Activated naive CD8-positive, alpha-beta T cell treated with anti-CD3 and anti-CD28 coated beads, Interleukin-2, amount 10 ng/mL, durations not matched to agents 7 days and 5 days (primary cell): ENCODE measurements around the gene SYT11. TPM values are rescaled to one million over a fixed set of nuclear protein-coding genes. Genes with fewer than 3 reads are reported as not detected.

ENCODE experiments used
- ATAC-seq: fragments of 150-1000 bp; cut with Tn5 transposase; one replicate; pipeline ENCODE4 v1.10.0; 2021; ENCODE audit warnings: low read depth, moderate library complexity
- POLR2A ChIA-PET: fragments of 350-600 bp; sonication (Branson Sonifier 250); formaldehyde crosslinking; loops from one replicate; lab custom pipeline; 2021; ENCODE audit warnings: antibody characterized with exemption; lab: Charles Lee
- DNase-seq: peaks from one replicate; pipeline ENCODE4 v3.0.0; 2021
- H3K27ac Mint-ChIP-seq: one replicate; pipeline ENCODE4 v1.8.0; 2022; ENCODE audit warnings: mild to moderate bottlenecking, mixed read lengths
- H3K27me3 Mint-ChIP-seq: one replicate; pipeline ENCODE4 v1.8.0; 2022; ENCODE audit warnings: mild to moderate bottlenecking, moderate library complexity, mixed read lengths
- H3K36me3 Mint-ChIP-seq: one replicate; pipeline ENCODE4 v1.8.0; 2021; ENCODE audit warnings: mild to moderate bottlenecking, mixed read lengths
- H3K4me1 Mint-ChIP-seq: one replicate; pipeline ENCODE4 v1.8.0; 2021; ENCODE audit warnings: mixed read lengths
- H3K4me3 Mint-ChIP-seq: one replicate; pipeline ENCODE4 v1.8.0; 2022; ENCODE audit warnings: mild to moderate bottlenecking, moderate library complexity, mixed read lengths
- H3K9me3 Mint-ChIP-seq: one replicate; pipeline ENCODE4 v1.8.0; 2021; ENCODE audit warnings: mixed read lengths
- total RNA-seq, 2 experiments: library from RNA; stranded (reverse); gene quantifications; one replicate each; pipeline ENCODE4 v1.2.3, GENCODE V29; 2021

Gene SYT11
- total RNA-seq, 2 experiments from 2014 or later = 13.6 to 15.1 TPM

DNA sequence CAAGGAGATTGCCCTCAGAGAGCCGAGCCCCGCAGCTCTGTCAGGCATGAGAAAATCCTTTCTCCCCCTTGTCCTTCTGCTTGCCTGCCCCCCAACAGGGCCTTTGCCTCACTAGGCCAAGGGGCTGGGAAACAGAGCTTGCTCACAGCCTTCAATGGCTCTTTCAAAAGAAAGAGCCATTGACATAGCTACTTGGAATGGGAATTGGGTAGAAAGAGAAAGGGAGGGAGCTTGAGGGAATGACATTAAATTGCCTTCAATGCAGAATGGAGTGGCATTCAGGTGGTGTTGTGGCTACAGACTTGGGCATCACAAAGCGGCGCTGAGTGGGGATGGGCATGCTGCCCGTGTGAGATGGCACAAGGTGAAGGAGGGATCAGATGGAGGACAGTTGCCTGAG lies 13.2 kb downstream of the SYT11 start:
- DNase-seq = no peak
- ATAC-seq = no peak
- POLR2A ChIA-PET = no interaction called here
- Mint-ChIP-seq H3K36me3 (peaks cover 7% of the 10 kb centered on the region), H3K4me3 (no peak overlapping the region), H3K27ac (no peak overlapping the region), H3K4me1 (peaks cover 5% of the 10 kb centered on the region), H3K27me3 (no peaks in the 10 kb centered on the region), H3K9me3 (no peaks in the 10 kb centered on the region)

DNA sequence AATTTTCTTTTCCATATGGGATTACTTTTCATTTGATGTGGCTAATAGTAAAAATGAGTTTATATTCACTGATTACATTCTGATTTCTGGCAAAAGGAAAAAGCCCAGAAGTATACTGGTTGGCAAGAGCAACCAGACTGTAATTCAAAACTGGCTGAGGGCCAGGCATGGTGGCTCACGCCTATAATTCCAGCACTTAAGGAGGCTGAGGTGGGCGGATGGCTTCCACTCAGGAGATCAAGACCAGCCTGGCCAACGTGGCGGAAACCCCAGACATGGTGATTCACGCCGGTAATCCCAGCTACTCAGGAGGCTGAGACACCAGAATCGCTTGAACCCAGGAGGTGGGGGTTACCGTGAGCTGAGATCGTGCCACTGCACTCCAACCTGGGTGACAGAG lies 14.5 kb downstream of the SYT11 start:
- no peaks in the 10 kb centered on the region for H3K27me3 Mint-ChIP-seq
- H3K9me3 Mint-ChIP-seq = no peaks in the 10 kb centered on the region
- POLR2A ChIA-PET = no interaction called here
- peaks cover 7% of the 10 kb centered on the region for H3K36me3 Mint-ChIP-seq
- peaks cover 2% of the 10 kb centered on the region for H3K4me1 Mint-ChIP-seq
- no peak overlapping the region for H3K4me3 Mint-ChIP-seq
- no peak overlapping the region for H3K27ac Mint-ChIP-seq
- no peak for DNase-seq
- no peak for ATAC-seq

DNA sequence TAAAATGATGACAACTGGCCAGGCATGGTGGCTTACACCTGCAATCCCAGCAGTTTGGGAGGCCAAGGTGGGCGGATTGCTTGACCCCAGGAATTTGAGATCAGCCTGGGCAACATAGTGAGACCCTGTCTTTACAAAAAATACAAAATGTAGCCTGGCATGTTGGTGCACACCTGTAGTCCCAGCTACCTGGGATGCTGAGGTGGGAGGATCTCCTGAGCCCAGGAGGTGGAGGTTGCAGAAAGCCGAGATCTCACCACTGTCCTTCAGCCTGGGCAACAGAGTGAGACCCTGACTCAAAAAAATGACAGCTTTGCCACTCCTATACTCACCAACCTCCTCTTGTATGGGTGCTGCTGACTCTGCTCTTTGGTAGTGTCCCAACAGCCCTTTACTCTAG lies 18.6 kb downstream of the SYT11 start:
- Mint-ChIP-seq H3K27ac (no peak overlapping the region), H3K27me3 (no peaks in the 10 kb centered on the region), H3K4me1 (no peaks in the 10 kb centered on the region), H3K4me3 (no peak overlapping the region), H3K36me3 (no peaks in the 10 kb centered on the region), H3K9me3 (no peaks in the 10 kb centered on the region)
- no peak for ATAC-seq
- DNase-seq = no peak
- POLR2A ChIA-PET = no interaction called here

DNA sequence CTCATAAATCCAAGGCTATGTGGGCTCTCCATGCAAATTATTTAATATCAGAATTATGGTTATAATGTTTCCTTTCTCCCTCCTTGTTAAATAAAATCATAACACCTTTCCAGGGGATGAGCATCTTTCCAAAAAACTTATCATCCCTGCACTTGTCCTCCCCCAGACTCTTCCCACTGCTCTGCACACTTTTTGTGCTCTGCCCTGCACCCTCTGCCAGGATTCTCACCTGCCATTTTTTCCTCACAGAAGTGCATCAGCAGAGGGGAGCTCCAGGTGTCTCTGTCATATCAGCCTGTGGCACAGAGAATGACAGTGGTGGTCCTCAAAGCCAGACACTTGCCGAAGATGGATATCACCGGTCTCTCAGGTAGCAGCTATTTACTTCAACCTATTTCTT lies 20.9 kb downstream of the SYT11 start:
- H3K4me3 Mint-ChIP-seq = no peak overlapping the region
- DNase-seq (no peak), ATAC-seq (no peak)
- H3K27me3 Mint-ChIP-seq = no peaks in the 10 kb centered on the region
- H3K9me3 Mint-ChIP-seq = no peaks in the 10 kb centered on the region
- H3K4me1 Mint-ChIP-seq = no peaks in the 10 kb centered on the region
- H3K27ac Mint-ChIP-seq = no peak overlapping the region
- POLR2A ChIA-PET = no interaction called here
- no peaks in the 10 kb centered on the region for H3K36me3 Mint-ChIP-seq

DNA sequence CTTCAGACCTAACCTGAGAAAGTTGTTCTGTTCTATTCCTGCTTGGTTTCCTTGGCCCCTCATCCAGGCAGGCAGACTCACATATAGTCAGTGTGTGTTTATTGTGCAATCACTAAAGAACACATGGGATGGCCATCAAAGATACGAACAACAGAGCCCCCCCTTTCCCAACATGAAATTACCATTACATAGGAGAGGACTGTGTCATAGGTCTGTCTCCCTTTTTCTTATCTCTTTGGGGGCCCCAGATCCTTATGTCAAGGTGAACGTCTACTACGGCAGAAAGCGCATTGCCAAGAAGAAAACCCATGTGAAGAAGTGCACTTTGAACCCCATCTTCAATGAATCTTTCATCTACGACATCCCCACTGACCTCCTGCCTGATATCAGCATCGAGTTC lies 21.6 kb downstream of the SYT11 start:
- ATAC-seq = no peak
- no peak for DNase-seq
- Mint-ChIP-seq H3K4me1 (no peaks in the 10 kb centered on the region), H3K4me3 (no peak overlapping the region), H3K36me3 (no peaks in the 10 kb centered on the region), H3K27me3 (no peaks in the 10 kb centered on the region), H3K9me3 (no peaks in the 10 kb centered on the region), H3K27ac (no peak overlapping the region)
- POLR2A ChIA-PET = no interaction called here

DNA sequence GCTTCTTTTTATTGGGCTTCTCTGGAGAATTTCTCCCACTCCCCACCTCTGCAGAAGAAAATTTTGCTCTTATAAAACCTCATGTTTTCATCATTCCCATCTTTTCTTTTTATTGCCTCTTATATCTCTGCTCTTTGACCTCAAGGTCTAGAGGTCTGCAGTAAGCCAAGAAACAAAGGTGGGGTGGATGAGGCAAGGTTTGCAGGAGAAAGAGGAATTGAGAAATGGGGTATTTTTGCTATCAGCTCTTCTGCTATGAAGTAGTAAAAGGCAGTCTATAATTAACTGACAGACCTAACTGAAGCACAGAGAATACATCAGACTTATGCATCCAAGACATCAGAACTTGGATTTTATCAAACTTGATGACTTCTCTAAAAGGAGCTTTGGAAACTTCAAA lies 22.9 kb downstream of the SYT11 start:
- Mint-ChIP-seq H3K4me1 (no peaks in the 10 kb centered on the region), H3K36me3 (no peaks in the 10 kb centered on the region), H3K9me3 (no peaks in the 10 kb centered on the region), H3K27ac (no peak overlapping the region), H3K27me3 (no peaks in the 10 kb centered on the region), H3K4me3 (no peak overlapping the region)
- DNase-seq = no peak
- POLR2A ChIA-PET = interaction anchor here (1.0 kb wide), 1 partner anchor 14 kb away, joined by 3 read pairs; no protein-coding TSS in a partner anchor
- ATAC-seq = no peak

DNA sequence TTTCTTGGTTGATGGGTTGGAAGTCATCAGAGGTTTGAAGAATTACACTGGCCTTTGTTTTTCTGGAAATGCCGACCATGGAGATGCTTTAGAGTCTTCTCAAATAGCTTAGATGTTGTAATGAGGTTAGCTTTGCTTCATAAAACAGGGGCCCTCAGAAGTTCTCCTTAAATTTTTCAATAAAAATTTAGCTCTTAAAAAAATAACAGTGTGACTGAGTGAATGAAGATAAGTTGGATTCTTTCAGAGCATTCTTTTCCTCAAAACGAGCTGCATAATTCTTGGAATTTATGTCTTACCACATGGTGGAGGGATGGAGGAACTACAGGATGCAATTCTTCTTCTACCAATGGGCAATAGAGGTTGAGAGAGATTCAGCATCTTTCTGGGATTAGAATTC lies 23.4 kb downstream of the SYT11 start:
- Mint-ChIP-seq H3K27ac (no peak overlapping the region), H3K9me3 (no peaks in the 10 kb centered on the region), H3K36me3 (no peaks in the 10 kb centered on the region), H3K4me3 (no peak overlapping the region), H3K4me1 (no peaks in the 10 kb centered on the region), H3K27me3 (no peaks in the 10 kb centered on the region)
- DNase-seq (no peak), ATAC-seq (no peak)
- POLR2A ChIA-PET = interaction anchor here (1.0 kb wide), 1 partner anchor 13 kb away, joined by 3 read pairs; no protein-coding TSS in a partner anchor

DNA sequence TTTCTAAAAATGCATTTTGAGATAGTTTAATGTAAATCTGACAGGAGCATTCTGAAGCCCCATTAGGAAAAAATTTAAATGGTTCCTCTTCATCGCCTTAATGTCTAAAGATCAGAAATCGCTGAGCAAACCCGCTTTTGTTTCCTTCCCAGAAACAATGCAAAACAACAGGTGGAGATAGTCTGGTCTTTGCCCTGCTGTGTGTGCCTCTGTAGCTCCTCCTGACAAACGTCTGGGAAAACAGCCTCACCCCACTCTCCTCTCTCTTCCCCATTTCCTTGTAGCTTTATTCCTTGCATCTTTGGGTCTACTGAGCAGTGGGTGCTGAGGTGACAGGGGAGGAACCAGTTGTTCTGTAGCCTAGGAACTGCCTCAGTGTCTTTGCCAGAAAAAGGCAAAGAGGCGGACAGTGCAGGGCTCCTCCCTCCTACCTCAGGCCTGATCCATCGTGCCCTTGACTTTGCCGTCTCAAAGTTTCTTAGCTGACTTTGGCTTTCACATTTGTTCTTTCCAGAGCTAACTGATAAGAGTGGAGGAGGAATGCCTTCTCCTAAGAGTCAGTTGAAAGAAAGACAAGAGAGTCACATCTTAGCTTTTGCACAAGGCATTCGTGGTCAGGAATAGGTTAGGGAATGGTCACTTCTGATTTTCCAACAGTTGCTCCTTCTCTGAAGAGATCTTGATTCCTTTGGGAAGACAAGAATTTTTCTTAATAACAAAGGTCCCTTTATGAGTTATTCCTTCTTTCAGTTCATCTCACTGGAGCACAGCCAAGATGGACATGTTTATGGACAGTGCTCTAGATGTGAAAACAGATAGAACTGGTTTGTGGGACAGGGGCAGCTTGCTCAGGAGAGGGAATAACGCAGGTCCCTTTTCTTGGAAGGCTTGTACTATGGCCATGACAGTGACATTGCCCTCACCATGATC lies 24.9 kb downstream of the SYT11 start:
- Mint-ChIP-seq H3K4me1 (no peaks in the 10 kb centered on the region), H3K27ac (no peak overlapping the region), H3K9me3 (no peaks in the 10 kb centered on the region), H3K27me3 (no peaks in the 10 kb centered on the region), H3K4me3 (no peak overlapping the region), H3K36me3 (no peaks in the 10 kb centered on the region)
- ATAC-seq (no peak), DNase-seq (no peak)
- POLR2A ChIA-PET = no interaction called here

DNA sequence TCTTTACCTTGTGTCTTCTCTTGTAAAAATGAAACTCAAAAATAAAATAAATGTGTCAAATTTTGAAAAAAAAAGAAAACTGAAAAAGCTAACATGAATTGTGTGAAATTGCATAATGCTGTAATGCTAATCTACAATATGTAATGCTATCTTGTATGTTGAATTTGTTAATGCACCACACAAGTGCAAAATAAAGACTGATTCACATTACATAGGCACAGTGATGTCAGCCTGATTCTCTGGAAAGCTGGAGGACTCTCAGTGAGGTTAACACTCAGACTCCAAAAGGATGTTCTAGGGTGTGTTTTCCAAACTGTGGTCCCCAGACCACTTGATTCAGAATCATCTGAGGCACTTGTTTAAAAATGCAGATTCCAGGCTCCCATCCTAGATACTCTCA lies 25.6 kb downstream of the SYT11 start:
- DNase-seq (no peak), ATAC-seq (no peak)
- Mint-ChIP-seq H3K4me3 (no peak overlapping the region), H3K36me3 (no peaks in the 10 kb centered on the region), H3K27ac (no peak overlapping the region), H3K9me3 (no peaks in the 10 kb centered on the region), H3K4me1 (no peaks in the 10 kb centered on the region), H3K27me3 (no peaks in the 10 kb centered on the region)
- POLR2A ChIA-PET = no interaction called here

DNA sequence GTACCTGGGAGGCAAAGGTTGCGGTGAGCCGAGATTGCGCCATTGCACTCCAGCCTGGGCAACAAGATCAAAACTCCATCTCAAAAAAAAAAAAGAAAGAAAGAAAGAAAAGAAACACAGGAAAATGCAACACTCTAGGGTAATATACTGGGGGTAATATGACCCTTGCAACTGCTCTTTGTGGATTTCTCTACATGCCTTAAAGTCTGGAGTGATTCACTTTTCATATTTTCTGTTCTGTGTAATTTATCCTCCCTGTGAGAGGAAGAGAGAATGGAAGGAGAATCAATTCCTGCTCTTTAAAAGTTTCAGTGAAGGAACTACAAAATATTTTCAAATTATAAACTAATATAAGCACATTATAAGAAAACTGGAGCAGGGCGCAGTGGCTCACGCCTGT lies 29.1 kb downstream of the SYT11 start:
- DNase-seq (no peak), ATAC-seq (no peak)
- POLR2A ChIA-PET = no interaction called here
- Mint-ChIP-seq H3K27me3 (no peaks in the 10 kb centered on the region), H3K4me1 (peaks cover 7% of the 10 kb centered on the region), H3K4me3 (no peak overlapping the region), H3K36me3 (no peaks in the 10 kb centered on the region), H3K27ac (no peak overlapping the region), H3K9me3 (no peaks in the 10 kb centered on the region)

DNA sequence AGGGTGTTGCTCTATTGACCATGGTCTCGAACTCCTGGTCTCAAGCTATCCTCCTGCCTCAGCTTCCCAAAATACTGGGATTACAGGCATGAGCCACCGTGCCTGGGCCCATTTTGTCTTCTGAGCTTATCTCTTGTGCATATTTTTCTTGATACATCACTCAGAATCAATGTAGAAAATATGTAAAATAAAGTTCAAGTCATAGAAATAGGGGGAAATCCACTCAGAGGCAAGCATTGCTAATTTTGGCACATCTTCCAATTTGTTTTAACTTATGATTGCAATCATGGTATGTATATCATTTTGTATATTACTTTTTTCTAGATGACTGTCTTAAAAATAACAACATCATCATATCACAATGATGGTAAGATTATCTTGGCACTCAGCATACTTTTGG lies 30.2 kb downstream of the SYT11 start:
- DNase-seq (no peak), ATAC-seq (no peak)
- peaks cover 13% of the 10 kb centered on the region for H3K4me1 Mint-ChIP-seq
- H3K27ac Mint-ChIP-seq = no peak overlapping the region
- H3K27me3 Mint-ChIP-seq = no peaks in the 10 kb centered on the region
- H3K36me3 Mint-ChIP-seq = no peaks in the 10 kb centered on the region
- no peak overlapping the region for H3K4me3 Mint-ChIP-seq
- POLR2A ChIA-PET = no interaction called here
- H3K9me3 Mint-ChIP-seq = no peaks in the 10 kb centered on the region

DNA sequence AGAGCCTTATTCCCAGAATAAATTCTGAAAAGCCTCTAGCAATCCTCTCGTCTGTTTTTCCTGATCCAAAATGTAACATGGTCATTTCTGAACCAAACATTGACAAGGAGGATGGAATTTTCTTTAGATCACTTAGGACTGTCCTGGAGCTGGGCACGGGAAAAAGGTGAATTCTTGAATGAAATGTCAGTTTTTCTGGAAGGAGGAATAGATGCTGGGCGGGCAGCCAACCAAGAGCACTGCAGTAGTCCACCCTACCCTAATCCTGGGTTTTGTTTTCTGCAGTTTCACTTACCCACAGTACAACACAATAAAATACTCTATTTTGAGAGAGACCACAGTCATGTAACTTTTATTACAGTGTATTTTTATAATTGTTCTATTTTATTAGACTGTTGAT lies 30.9 kb downstream of the SYT11 start:
- Mint-ChIP-seq H3K27me3 (no peaks in the 10 kb centered on the region), H3K4me3 (no peak overlapping the region), H3K9me3 (no peaks in the 10 kb centered on the region), H3K36me3 (no peaks in the 10 kb centered on the region), H3K4me1 (peaks cover 13% of the 10 kb centered on the region), H3K27ac (no peak overlapping the region)
- ATAC-seq = no peak
- no peak for DNase-seq
- POLR2A ChIA-PET = interaction anchor here (0.6 kb wide), 1 partner anchor 321 kb away, joined by 5 read pairs; no protein-coding TSS in a partner anchor

DNA sequence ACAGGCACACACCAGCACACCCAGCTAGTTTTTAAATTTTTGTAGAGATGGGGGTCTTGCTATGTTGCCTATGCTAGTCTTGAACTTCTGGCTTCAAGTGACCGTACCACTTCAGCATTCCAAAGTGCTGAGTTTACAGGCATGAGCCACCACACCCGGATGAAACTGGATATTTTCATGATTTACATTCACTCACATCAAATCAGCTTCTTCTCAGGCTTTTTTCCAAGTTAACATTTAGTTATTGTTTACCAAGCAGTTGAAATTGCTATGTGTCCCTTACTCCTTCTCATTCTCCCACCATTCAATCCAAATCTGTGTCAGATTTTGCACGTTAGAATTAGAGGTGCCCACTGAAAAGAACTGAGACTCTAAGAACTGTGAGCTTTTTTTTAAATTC lies 33.4 kb downstream of the SYT11 start:
- no peak for DNase-seq
- Mint-ChIP-seq H3K27ac (peak overlapping the region; percentile 82), H3K9me3 (no peaks in the 10 kb centered on the region), H3K36me3 (peaks cover 9% of the 10 kb centered on the region), H3K27me3 (no peaks in the 10 kb centered on the region), H3K4me1 (peaks cover 13% of the 10 kb centered on the region), H3K4me3 (no peak overlapping the region)
- POLR2A ChIA-PET = interaction anchor here (0.5 to 1.5 kb wide), 4 partner anchors 18 to 36 kb away, joined by 3 to 7 read pairs (median 4); partner anchors contain the start of gene GON4L
- ATAC-seq = no peak
